Measurements from ENCODE around the gene LRP6.
"Not testable (repeated sequence)": the region's sequence is repeated elsewhere in the genome, so short reads cannot be mapped to it uniquely, and the experiment has no call there.

- TF ChIP-seq CTCF (conservative IDR thresholded peaks at IDR 0.05; ENCODE audit: low read depth, low read length); EZH2phosphoT487 (IDR thresholded peaks at IDR 0.05; ENCODE audit: borderline replicate concordance, low read length): not testable (repeated sequence)
Observed at GRCh38 chr12:12110923-12111555, 155.8 kb downstream of the LRP6 start.

Measured in PC-3 (cell line).